GM19467 (cell line): Measurements from ENCODE around the gene YAF2.
A peak's percentile ranks its signal among the peaks of the same experiment; 100 is the strongest.
"Not testable (repeated sequence)": the region's sequence is repeated elsewhere in the genome, so short reads cannot be mapped to it uniquely, and the experiment has no call there.

Experiments
- ATAC-seq: cut with Tn5 transposase; IDR thresholded peaks from one replicate; pipeline ENCODE4 v1.9.1; 2021; ENCODE audit warnings: mild to moderate bottlenecking, moderate library complexity; ENCODE audit not compliant: unreplicated experiment

The YAF2 gene

DNA sequence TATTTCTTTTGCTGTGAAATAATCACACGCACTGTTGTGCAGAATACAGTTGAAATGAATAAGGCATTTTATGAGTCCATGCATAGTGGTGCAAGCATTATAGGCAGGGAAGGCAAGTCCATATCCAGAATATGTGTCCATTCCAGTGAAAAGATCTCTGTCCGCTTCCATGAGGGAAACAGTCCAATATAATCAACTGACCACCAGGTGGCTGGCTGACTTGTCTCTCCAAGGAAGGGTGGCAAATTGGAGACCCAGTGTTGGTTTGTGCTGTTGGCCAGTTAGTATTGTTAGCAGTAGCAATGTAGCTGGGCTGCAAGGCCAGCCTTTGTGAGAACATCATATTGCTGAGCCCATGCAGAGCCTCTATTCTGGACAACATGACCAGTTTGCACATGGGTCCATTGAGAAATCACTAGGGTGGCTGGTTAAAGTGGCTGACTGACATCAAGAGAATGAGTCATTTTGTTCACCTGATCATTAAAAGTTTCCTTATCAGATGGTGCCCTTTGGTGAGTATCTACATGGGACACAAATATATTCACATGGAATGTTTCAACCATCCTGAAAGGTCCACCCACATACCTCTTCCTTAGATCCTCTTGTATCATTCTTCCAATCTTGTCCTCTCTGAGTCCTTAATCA, 17.3 kb upstream of the YAF2 start:
- ATAC-seq: no peak

DNA sequence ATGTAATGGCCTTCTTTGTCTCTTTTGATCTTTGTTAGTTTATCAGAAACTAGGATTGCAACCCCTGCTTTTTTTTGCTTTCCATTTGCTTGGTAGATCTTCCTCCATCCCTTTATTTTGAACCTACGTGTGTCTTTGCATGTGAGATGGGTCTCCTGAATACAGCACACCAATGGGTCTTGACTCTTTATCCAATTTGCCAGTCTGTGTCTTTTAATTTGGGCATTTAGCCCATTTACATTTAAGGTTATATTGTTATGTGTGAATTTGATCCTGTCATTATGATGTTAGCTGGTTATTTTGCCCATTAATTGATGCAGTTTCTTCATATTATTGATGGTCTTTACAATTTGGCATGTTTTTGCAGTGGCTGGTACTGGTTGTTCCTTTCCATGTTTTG, 14.6 kb upstream of the YAF2 start:
- not testable (repeated sequence) for ATAC-seq

DNA sequence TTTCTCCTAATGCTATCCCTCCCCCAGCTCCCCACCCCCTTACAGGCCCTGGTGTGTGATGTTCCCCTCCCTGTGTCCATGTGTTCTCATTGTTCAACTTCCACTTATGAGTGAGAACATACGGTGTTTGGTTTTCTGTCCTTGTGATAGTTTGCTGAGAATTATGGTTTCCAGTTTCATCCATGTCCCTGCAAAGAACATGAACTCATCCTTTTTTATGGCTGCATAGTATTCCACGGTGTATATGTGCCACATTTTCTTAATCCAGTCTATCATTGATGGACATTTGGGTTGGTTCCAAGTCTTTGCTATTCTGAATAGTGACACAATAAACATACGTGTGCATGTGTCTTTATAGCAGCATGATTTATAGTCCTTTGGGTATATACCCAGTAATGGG, 11.0 kb upstream of the YAF2 start:
- not testable (repeated sequence) for ATAC-seq

DNA sequence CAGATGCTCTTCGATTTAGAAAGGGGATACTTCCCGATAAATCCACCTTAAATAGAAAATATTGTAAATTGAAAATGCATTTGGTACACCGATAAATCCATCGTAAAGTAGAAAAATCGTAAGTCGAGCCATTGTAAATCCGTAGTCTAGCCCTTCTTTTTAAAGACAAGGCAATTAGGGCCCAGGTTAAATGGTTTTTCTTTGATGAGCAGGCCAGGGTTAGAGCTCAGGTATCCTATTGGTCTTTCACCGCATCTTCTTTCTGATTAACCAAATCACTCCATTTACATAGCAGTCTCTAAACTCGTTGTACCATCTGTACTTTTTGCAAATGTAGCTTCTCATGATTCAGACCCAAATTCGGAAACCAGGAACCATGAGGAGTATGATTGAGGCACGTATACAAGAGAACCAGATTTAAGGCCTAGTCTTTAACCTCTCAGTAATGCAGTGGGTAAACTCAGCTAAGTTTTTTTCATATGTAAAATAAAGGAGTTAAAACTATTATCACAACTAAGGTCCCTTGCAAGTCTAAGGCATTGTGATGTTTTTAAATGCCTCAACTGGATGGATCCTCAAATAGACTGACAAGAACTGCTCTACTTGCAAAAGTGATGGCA, 2.2 kb upstream of the YAF2 start:
- no peak for ATAC-seq

DNA sequence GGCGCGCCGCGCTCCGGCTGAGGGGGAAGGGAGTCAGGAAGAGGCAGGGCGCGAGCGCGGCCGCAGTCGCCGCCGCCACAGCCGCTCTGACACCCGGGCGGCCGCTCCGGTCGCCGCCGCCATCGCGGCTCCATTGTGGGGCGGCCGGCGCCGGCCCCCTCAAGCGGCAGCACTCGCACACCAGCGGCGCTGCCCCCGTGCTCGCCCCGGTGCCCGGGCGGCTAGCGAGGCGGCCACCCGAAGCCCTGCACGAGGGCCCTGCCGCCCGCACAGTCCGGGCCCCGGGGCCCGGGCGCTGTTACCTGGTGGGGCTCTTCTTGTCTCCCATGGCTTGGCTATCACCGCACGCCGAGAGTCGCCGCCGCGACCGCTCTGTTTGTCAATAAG, 202 bp downstream of the YAF2 start:
- ATAC-seq: peak; percentile 28

DNA sequence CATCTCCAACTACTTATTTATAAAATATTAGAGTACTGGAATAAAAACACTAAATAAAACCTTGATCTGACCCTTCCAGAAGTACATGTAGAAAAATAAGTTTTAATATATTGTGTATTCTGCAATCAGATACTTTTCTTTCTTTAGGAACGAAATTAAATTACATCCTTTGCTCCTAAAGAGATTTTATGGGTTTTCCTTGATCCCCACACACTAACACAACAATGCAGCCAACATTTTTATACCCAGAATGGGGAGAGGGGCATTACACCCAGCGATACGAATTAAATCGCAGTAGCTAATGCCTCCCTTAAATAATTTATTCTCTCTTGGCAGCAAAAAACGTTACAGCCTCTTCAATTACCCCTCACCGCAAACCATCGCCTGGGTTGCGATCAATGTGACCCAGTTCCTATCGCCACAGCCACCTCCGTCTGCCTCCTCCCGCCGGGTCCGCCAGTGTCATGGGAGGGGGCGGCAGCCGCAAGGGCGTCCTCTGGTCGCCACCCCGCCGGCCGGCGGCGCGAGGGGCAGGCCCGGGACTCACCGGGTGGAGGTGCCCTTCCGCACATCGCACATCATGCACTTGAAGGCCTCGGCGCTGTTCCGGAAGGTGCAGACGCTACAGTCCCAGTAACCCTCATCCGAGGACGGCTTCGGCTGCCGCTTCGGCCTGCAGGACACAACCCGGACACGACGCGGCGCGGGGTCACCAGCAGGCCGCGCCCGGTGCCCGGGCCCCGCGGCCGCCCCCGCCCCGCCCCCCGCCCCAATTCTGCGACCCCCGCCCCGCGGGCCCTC, 796 bp downstream of the YAF2 start:
- ATAC-seq: peak; percentile 82

DNA sequence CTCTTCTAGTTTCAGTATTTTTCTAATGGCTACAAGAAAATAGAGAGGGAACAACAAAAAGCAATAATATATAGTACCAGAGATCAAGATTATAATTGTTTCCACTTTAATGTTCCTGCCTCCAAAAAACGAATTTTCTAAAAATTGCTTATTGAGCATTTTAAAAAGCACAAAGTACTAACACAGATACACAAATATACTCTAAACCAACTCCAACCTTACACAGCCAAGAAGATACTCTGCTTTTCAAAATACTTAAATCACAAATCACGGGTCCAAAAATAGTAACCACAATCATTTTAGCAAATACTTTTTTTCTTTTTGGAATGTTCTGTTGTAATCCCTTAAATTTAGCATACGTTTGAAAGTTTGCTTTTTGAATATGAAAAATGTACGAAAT, 2.0 kb downstream of the YAF2 start:
- no peak for ATAC-seq

DNA sequence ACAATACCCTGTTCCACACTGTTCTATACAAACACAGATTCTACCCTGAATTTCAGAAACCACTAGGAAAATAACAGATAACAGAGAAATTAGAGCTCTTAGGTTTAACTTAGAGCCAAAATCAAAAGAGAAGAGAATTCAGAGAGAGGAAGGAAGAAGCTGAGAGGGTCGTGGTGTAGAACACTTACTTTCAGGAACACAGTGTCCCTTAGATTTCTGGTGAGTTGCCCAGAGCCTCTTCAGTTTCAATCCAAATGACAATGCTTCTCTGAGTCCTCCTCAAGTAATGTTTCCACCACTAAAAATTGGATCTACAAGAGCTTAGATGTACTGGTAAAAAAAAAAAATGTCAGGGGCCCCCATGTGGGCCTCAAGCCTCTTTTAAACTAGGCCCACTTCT, 2.6 kb downstream of the YAF2 start:
- ATAC-seq: no peak

DNA sequence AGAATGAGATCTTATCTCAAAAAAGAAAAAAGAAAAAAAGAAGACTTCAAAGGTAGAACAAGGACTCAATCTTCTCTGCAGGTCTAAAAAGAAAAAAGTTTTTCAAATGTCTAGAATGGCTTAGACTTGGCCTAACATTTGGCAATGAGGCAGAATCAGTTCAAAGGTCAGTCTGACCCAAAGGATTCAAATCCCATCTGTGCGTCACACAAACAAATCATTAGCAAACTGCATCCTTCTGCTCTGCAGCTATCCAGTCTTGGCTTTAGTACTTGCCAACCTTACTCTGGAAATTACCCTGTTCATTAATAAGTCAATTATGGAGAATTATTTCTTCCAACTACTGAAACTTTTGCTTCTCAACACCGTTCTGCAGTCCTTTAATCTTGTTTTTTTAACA, 3.1 kb downstream of the YAF2 start:
- ATAC-seq: no peak

DNA sequence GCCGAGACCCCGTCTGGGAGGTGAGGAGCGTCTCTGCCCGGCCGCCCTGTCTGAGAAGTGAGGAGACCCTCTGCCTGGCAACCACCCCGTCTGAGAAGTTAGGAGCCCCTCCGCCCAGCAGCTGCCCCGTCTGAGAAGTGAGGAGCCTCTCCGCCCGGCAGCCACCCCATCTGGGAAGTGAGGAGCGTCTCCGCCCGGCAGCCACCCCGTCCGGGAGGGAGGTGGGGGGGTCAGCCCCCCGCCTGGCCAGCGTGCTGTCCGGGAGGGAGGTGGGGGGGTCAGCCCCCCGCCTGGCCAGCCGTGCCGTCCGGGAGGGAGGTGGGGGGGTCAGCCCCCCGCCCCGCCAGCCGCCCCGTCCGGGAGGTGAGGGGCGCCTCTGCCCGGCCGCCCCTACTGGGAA, 10.5 kb downstream of the YAF2 start:
- not testable (repeated sequence) for ATAC-seq

DNA sequence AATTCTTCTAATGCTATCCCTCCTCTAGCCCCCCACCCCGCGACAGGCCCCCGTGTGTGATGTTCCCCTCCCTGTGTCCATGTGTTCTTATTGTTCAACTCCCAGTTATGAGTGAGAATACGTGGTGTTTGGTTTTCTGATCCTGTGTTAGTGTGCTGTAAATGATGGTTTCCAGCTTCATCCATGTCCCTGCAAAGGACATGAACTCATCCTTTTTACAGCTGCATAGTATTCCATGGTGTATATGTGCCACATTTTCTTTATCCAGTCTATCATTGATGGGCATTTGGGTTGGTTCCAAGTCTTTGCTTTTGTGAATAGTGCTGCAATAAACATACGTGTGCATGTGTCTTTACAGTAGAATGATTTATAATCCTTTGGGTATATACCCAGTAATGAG, 13.5 kb downstream of the YAF2 start:
- not testable (repeated sequence) for ATAC-seq

DNA sequence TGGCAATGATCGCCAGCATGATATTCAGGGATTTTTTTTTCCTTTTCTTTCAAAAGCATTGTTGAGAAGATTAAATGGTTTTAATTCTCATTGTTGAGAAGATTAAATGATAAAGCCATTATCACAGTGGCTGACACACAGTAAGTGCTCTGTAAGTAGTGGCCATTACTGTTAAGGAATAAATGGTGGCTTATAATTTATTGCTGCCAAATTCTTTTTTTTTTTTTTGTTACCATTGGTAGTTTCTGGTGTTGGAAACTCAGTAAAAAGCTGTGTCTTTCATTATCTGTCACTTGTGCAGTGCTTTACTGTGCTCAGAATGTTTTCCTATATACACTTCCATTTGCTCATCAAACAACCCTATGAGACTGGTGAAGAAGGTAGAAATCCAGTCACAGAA, 15.3 kb downstream of the YAF2 start:
- no peak for ATAC-seq

DNA sequence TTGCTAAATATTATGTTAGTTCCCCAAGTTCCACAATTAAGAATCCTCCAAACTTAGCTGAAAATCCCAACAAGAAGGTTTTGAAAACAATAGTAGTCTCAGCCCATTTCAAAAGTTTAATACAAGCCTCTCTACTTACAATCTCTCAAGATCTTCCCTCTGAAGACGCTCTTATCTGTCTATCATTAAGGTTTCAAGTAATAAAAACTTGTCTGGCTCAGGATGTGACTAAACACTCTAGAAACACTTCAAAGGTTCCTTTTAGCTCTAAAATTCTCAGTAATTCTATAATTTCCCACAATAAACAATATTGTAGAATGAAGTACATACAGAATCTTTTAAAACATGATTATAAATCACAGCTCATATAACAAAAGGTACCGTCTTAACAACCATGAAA, 16.3 kb downstream of the YAF2 start:
- no peak for ATAC-seq

DNA sequence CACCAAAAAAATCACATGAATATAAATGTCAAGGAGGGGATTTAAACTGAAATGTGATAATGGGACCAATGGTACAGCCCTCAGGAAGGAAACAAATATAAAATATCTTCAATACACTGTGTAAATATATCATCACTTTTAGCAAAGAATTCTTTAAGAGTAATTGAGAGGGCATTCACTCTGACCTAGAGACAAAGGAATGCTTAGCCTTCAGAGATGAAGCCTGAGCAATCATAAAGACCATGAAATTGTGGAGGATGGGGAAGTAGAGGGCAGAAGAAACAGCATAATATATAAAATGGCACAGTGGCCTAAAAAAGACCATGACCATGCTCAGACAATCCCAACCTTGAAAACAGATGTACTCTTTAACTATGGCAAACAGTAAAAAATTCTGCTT, 20.4 kb downstream of the YAF2 start:
- ATAC-seq: no peak

DNA sequence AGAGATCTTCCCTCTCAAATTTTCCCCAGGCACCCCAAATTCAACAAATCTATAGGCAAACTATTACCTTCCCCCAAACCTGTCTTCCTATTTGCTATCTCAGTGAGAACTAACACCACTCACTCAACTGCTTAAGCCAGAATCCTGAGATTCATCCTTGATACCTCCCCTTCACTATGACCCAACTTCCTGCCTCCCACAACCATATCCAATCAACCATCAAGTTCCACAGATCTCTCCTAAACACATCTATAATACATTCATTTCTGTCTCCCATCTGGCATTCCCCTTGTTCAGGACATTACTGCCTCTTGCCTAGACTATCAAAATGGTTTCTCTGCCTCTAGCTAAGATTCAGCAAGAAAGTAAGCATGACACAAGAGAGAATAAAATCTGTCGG, 21.3 kb downstream of the YAF2 start:
- ATAC-seq: no peak

DNA sequence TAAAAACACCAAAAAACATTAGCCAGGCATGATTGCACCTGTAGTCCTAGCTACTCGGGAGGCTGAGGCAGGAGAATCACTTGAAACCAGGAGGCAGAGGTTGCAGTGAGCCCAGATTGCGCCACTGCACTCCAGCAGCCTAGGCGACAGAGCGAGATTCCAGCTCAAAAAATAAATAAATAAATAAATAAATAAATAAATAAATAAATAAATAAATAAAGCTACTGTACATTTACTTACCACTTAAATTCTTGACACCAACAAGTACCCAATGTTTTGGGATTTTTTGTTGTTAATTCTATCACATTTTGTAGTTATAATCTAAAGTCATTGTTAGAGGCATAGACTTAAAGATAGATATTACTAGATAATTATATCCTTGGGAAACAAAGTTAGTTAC, 22.3 kb downstream of the YAF2 start:
- ATAC-seq: not testable (repeated sequence)

DNA sequence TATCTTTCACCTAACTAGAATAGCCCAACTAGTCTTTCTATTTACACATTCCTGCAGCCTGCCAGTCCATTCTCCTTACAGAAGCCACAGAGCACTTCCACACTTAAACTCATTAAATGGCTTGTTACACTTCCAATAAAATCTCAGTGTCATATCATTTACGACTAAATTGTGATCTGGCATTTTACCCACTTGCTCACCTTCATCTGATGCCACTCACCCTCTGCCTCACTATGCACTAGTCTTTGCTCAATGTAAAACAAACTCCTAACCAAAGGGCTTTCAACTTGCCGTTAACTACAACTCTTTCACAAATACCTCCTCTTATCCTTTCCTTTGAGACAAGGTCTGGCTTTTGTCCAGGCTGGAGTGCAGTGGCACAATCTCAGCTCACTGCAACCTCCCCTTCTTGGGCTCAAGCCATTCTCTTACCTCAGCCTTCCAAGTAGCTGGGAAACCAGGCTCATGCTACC, 24.1 kb downstream of the YAF2 start:
- no peak for ATAC-seq

DNA sequence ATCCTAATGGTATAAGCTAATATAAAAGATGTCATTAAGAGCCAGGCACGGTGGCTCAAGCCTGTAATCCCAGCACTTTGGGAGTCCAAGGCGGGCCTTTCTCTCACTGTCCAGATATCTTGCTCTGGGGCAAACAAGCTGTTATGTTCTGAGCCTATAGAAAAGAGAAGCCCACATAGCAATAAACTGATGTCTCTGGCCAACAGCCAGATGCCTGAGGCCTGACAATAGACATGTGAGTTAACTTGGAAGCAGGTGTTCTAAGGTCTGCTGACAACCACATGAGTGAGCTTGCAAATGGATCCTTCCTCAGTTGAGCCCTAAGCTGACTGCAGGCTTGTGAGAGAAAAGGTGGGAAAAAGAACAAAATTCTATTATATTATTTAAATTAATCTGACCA, 25.0 kb downstream of the YAF2 start:
- no peak for ATAC-seq

DNA sequence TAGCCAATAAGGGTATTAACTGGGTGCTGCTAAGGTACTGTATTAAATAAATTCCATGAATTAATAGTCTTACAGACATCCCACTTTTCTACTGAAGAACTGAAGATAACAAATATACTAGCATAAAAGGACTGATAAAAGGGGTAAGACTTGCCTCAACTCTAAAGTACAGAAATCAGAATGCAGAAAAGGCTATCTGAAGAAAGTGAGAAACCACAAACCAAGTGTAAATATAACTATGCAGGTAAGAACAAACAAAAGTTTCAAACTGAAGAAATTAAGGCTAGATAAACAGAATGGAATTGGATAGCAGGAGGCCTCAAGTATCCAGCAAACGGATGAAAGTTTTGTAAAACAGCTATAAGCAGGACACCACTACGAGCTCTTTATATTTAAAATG, 29.5 kb downstream of the YAF2 start:
- no peak for ATAC-seq

DNA sequence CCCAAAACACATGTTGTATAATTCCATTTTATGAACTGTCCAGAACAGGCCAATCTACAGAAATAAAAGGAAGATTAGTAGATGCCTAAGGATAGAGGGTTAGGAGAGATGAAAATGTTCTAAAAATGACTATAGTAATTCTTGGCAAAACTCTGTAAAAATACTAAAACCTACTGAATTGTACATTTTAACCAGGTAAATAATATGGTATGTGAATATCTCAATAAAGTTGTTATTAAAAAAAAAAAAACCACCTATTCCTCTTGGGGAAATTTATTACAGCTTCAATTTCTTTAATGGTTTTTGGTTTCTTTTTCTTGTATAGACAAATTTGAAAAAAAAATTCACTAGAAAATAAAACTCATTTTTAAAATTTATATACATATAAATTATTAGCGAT, 33.2 kb downstream of the YAF2 start:
- no peak for ATAC-seq

DNA sequence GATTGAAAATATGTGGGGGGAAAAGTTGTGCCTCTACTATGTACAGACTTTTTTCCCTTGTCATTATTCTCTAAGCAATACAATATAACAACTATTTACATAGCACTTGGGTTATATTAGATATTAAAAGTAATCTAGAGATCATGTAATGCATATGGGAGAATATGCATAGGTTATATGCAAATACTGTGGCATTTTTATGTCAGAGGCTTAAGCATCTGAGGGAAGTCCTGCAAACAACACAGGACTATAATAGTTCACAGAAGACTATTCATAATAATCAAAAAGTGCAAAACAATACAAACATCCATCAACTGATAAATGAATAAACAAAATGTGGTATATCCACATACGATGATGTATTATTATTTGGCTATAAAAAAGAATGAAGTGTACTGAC, 33.7 kb downstream of the YAF2 start:
- no peak for ATAC-seq

DNA sequence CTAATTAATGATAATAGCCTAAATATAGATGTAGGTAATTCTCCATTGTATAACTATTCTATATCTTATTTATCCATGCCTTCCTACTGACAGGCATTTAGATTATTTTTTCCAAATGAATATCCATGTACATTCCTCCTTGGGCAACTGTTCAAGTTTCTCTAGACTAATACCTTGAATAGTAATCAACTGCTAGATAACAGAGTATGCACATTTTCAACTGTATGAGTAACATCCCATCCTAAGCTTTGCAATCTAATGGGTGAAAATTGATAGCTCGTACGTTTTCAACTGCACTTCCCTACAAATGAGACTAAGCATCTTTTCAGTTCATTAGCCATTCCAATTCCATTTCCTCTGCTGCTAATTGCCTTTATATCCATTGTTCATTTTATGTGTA, 37.0 kb downstream of the YAF2 start:
- no peak for ATAC-seq
